HS-5 (cell line): ENCODE results near the gene GSE1.

Source experiments
- DNase-seq: peaks from one replicate; pipeline ENCODE4 v3.0.0-alpha.2; 2012; ENCODE audit warnings: low read depth

The GSE1 gene

GRCh38 chr16:85708338-85708737 is 95.2 kb downstream of the GSE1 start:
- DNase-seq: no peak

GRCh38 chr16:85709766-85710585 is 96.9 kb downstream of the GSE1 start:
- DNase-seq: no peak

- DNase-seq: no peak
Measured at GRCh38 chr16:85710732-85711131, 97.6 kb downstream of the GSE1 start.

GRCh38 chr16:85711982-85712587 is 99.0 kb downstream of the GSE1 start:
- no peak for DNase-seq

- DNase-seq: no peak
Measured at GRCh38 chr16:85712801-85713200, 99.7 kb downstream of the GSE1 start.

- no peak for DNase-seq
Measured at GRCh38 chr16:85715169-85716021, 102.3 kb downstream of the GSE1 start.

GRCh38 chr16:85716022-85716679 is 103.0 kb downstream of the GSE1 start:
- no peak for DNase-seq

- DNase-seq: no peak
Measured at GRCh38 chr16:85716680-85717038, 103.5 kb downstream of the GSE1 start.

GRCh38 chr16:85717393-85718152 is 104.5 kb downstream of the GSE1 start:
- no peak for DNase-seq

GRCh38 chr16:85718153-85718477 is 105.0 kb downstream of the GSE1 start:
- no peak for DNase-seq

GRCh38 chr16:85718682-85719081 is 105.6 kb downstream of the GSE1 start:
- DNase-seq: no peak

GRCh38 chr16:85719605-85720301 is 106.6 kb downstream of the GSE1 start:
- no peak for DNase-seq

GRCh38 chr16:85720302-85720637 is 107.1 kb downstream of the GSE1 start:
- no peak for DNase-seq

- DNase-seq: no peak
Measured at GRCh38 chr16:85722128-85722893, 109.2 kb downstream of the GSE1 start.

GRCh38 chr16:85724126-85724879 is 111.2 kb downstream of the GSE1 start:
- DNase-seq: no peak

- no peak for DNase-seq
Measured at GRCh38 chr16:85724936-85725335, 111.8 kb downstream of the GSE1 start.
